IMR-90 (cell line): Measurements from ENCODE around the gene TNNI3K. TPM values are rescaled to one million over a fixed set of nuclear protein-coding genes. Genes with fewer than 3 reads are reported as not detected.

Source experiments
- ATAC-seq: fragments of 200-7000 bp; cut with Tn5 transposase; 2 replicates; pipeline ENCODE4 v1.9.1; 2020; ENCODE audit warnings: low read depth, mild to moderate bottlenecking, moderate library complexity
- BruUV-seq: library from RNA; stranded (reverse); fragments of 400-500 nt; replicated peaks from 2 replicates; lab custom pipeline; 2021; lab: Mats Ljungman, UMichigan
- CTCF ChIA-PET: fragments of 300-600 bp; formaldehyde crosslinking; extraction: SDS; loops from one replicate; lab custom pipeline; 2021; ENCODE audit warnings: antibody characterized with exemption; lab: Yijun Ruan, JAX
- POLR2A ChIA-PET: fragments of 300-600 bp; sonication (Branson Sonifier 250); formaldehyde crosslinking; loops from one replicate; lab custom pipeline; 2022; ENCODE audit warnings: antibody characterized with exemption; ENCODE audit not compliant: unreplicated experiment; lab: Charles Lee
- DNase-seq: peaks from one replicate; pipeline ENCODE4 v3.0.0; 2013
- H2AFZ ChIP-seq: replicated peaks from 2 replicates; pipeline ENCODE3; 2013; ENCODE audit warnings: low read length, mild to moderate bottlenecking; ENCODE audit not compliant: poor library complexity
- H2AK5ac ChIP-seq: 2 replicates; pipeline ENCODE4 v1.6.1; 2013; ENCODE audit warnings: low read depth, low read length, inconsistent platforms
- H2AK9ac ChIP-seq: replicated peaks from 2 replicates; pipeline ENCODE3; 2013; ENCODE audit warnings: mild to moderate bottlenecking, low read depth, low read length, moderate library complexity; ENCODE audit not compliant: poor library complexity
- H2BK120ac ChIP-seq: 2 replicates; pipeline ENCODE4 v1.6.1; 2013; ENCODE audit warnings: low read depth, low read length, inconsistent platforms
- H2BK15ac ChIP-seq: 3 replicates; pipeline ENCODE4 v1.6.1; 2013; ENCODE audit warnings: low read depth, low read length, inconsistent platforms
- H2BK20ac ChIP-seq: 2 replicates; pipeline ENCODE4 v1.6.1; 2013; ENCODE audit warnings: low read depth, mild to moderate bottlenecking, inconsistent platforms, low read length, moderate library complexity
- H2BK5ac ChIP-seq: 2 replicates; pipeline ENCODE4 v1.6.1; 2013; ENCODE audit warnings: mild to moderate bottlenecking, low read depth, low read length, inconsistent platforms; ENCODE audit not compliant: poor library complexity, severe bottlenecking
- H3K14ac ChIP-seq: replicated peaks from 2 replicates; pipeline ENCODE4 v1.6.1; 2013; ENCODE audit warnings: low read depth, low read length, inconsistent platforms
- H3K18ac ChIP-seq: 2 replicates; pipeline ENCODE4 v1.6.1; 2013; ENCODE audit warnings: low read depth, low read length, control low read depth
- H3K23ac ChIP-seq: 2 replicates; pipeline ENCODE4 v1.6.1; 2013; ENCODE audit warnings: low read depth, low read length, inconsistent platforms
- H3K27ac ChIP-seq: 2 replicates; pipeline ENCODE4 v1.5.1; 2013; ENCODE audit warnings: mild to moderate bottlenecking, control low read depth, low read length; ENCODE audit not compliant: insufficient read depth
- H3K27me3 ChIP-seq: 2 replicates; pipeline ENCODE4 v1.6.1; 2013; ENCODE audit warnings: low read length; ENCODE audit not compliant: control insufficient read depth, insufficient read depth
- H3K36me3 ChIP-seq: 2 replicates; pipeline ENCODE4 v1.6.1; 2013; ENCODE audit warnings: low read length, mixed read lengths; ENCODE audit not compliant: control insufficient read depth, insufficient read depth
- H3K4ac ChIP-seq: 2 replicates; pipeline ENCODE4 v1.6.1; 2013; ENCODE audit warnings: low read depth, low read length, inconsistent platforms
- H3K4me1 ChIP-seq: 2 replicates; pipeline ENCODE4 v1.6.1; 2013; ENCODE audit warnings: low read length, mixed read lengths; ENCODE audit not compliant: control insufficient read depth, insufficient read depth
- H3K4me2 ChIP-seq: 2 replicates; pipeline ENCODE4 v1.6.1; 2013; ENCODE audit warnings: low read depth, mild to moderate bottlenecking, control low read depth, low read length, moderate library complexity
- H3K4me3 ChIP-seq: 2 replicates; pipeline ENCODE4 v1.5.1; 2013; ENCODE audit warnings: low read depth, mild to moderate bottlenecking, control low read depth, low read length, moderate library complexity; ENCODE audit not compliant: insufficient read depth
- H3K56ac ChIP-seq: 2 replicates; pipeline ENCODE4 v1.6.1; 2013; ENCODE audit warnings: low read length, inconsistent platforms; ENCODE audit not compliant: insufficient read depth; ENCODE audit errors: extremely low read depth
- H3K79me1 ChIP-seq, 2 experiments: 2 replicates each; pipeline ENCODE4 v1.6.1; 2013; ENCODE audit warnings: low read length in 2 of 2, inconsistent platforms in 1 of 2, low read depth in 1 of 2
- H3K9ac ChIP-seq: 2 replicates; pipeline ENCODE4 v1.6.1; 2013; ENCODE audit warnings: low read depth, low read length, control low read depth
- H3K9me1 ChIP-seq: 2 replicates; pipeline ENCODE4 v1.6.1; 2013; ENCODE audit warnings: low read length, inconsistent platforms; ENCODE audit not compliant: insufficient read depth
- H3K9me3 ChIP-seq: 2 replicates; pipeline ENCODE4 v1.6.1; 2013; ENCODE audit warnings: low read length; ENCODE audit not compliant: control insufficient read depth, insufficient read depth
- H4K20me1 ChIP-seq: 2 replicates; pipeline ENCODE4 v1.6.1; 2013; ENCODE audit warnings: low read length, inconsistent platforms; ENCODE audit not compliant: insufficient read depth
- H4K5ac ChIP-seq: 2 replicates; pipeline ENCODE4 v1.6.1; 2013; ENCODE audit warnings: mild to moderate bottlenecking, low read depth, low read length, control low read depth
- H4K8ac ChIP-seq, 2 experiments: 2 replicates each; pipeline ENCODE4 v1.6.1; 2013; ENCODE audit warnings: low read depth in 2 of 2, low read length in 2 of 2, control low read depth in 1 of 2, inconsistent platforms in 1 of 2
- H4K91ac ChIP-seq: 2 replicates; pipeline ENCODE4 v1.6.1; 2013; ENCODE audit warnings: low read depth, low read length, inconsistent platforms; ENCODE audit not compliant: insufficient read depth
- BHLHE40 ChIP-seq: fragments of 150-350 bp; IDR thresholded peaks from 2 replicates; pipeline ENCODE4 v1.6.1; 2016; ENCODE audit warnings: mild to moderate bottlenecking, low read depth, low read length
- CEBPB ChIP-seq: IDR thresholded peaks from 2 replicates; pipeline ENCODE4 v1.6.1; 2012; ENCODE audit warnings: low read depth, low read length, improper control_type of control experiment
- CHD1 ChIP-seq: IDR thresholded peaks from 2 replicates; pipeline ENCODE4 v1.6.1; 2012; ENCODE audit warnings: low read depth, low read length, improper control_type of control experiment
- FOS ChIP-seq: fragments of 150-350 bp; IDR thresholded peaks from 2 replicates; pipeline ENCODE4 v1.6.1; 2016; ENCODE audit warnings: low read depth, low read length
- MAFK ChIP-seq: IDR thresholded peaks from 2 replicates; pipeline ENCODE4 v1.6.1; 2012; ENCODE audit warnings: low read depth, low read length, improper control_type of control experiment
- MAZ ChIP-seq: IDR thresholded peaks from 2 replicates; pipeline ENCODE4 v1.6.1; 2012; ENCODE audit warnings: low read depth, mild to moderate bottlenecking, low read length, improper control_type of control experiment, moderate library complexity, borderline replicate concordance
- MXI1 ChIP-seq: IDR thresholded peaks from 2 replicates; pipeline ENCODE4 v1.6.1; 2012; ENCODE audit warnings: low read depth, mild to moderate bottlenecking, low read length, moderate library complexity, borderline replicate concordance
- NFE2L2 ChIP-seq: fragments of 150-350 bp; IDR thresholded peaks from 2 replicates; pipeline ENCODE4 v1.6.1; 2016; ENCODE audit warnings: low read depth, mild to moderate bottlenecking, low read length
- POLR2A ChIP-seq: IDR thresholded peaks from 2 replicates; pipeline ENCODE4 v1.6.1; 2012; ENCODE audit warnings: mild to moderate bottlenecking, low read depth, low read length
- RAD21 ChIP-seq: IDR thresholded peaks from 2 replicates; pipeline ENCODE4 v1.6.1; 2012; ENCODE audit warnings: low read length, improper control_type of control experiment
- RCOR1 ChIP-seq: IDR thresholded peaks from 2 replicates; pipeline ENCODE4 v1.6.1; 2012; ENCODE audit warnings: mild to moderate bottlenecking, low read length, improper control_type of control experiment; ENCODE audit not compliant: insufficient replicate concordance
- RFX5 ChIP-seq: IDR thresholded peaks from 2 replicates; pipeline ENCODE4 v1.8.0; 2012; ENCODE audit warnings: low read depth, mild to moderate bottlenecking, low read length, moderate library complexity
- SMC3 ChIP-seq: fragments of 150-350 bp; IDR thresholded peaks from 2 replicates; pipeline ENCODE4 v1.6.1; 2016; ENCODE audit warnings: low read depth, mild to moderate bottlenecking, antibody characterized with exemption, low read length, moderate library complexity
- WGBS, 2 experiments: methylation state at CpG; one replicate each; pipeline versions ENCODE4 v1.1.5 to v1.1.7; 2013; ENCODE audit warnings: missing lambda C conversion rate in 2 of 2; ENCODE audit not compliant: insufficient read length in 1 of 2; ENCODE audit errors: extremely low coverage in 2 of 2; 5-methylcytosine and 5-hydroxymethylcytosine counted together
- dilution Hi-C: fragments of 300-500 bp; cut with HindIII; formaldehyde crosslinking; loops from one replicate; pipeline ENCODE4 v1.14.3; 2018; ENCODE audit warnings: low sequenced_read_pairs; ENCODE audit not compliant: unreplicated experiment
- in situ Hi-C: fragments of 300-500 bp; cut with MboI; formaldehyde crosslinking; loops from 3 replicates; pipeline ENCODE4 v1.14.3; 2019; ENCODE audit warnings: low sequenced_read_pairs, inconsistent platforms, mixed read lengths
- intact Hi-C: fragments of 100-400 bp; cut with micrococcal nuclease; formaldehyde crosslinking; loops from 2 replicates; pipeline ENCODE4 v1.10.0; 2022
- polyA plus RNA-seq, 3 experiments: library from polyadenylated mRNA; depleted of rRNA; stranded (reverse); fragments of >200 nt; gene quantifications; 2 replicates each; pipeline ENCODE4 v1.2.3, GENCODE V29; 2012; ENCODE audit warnings: low replicate concordance in 1 of 3
- total RNA-seq: library from RNA; depleted of rRNA; stranded (reverse); fragments of >200 nt; gene quantifications from 2 replicates; pipeline ENCODE4 v1.2.3, GENCODE V29; 2012
- TF ChIP-seq, protein P1 (sequence below): conservative IDR thresholded peaks from 2 replicates; pipeline ENCODE4 v1.5.1; 2012; ENCODE audit warnings: mild to moderate bottlenecking, low read depth, low read length, improper control_type of control experiment
- TF ChIP-seq, protein P2 (sequence below): fragments of 150-350 bp; IDR thresholded peaks from 2 replicates; pipeline ENCODE4 v1.6.1; 2016; ENCODE audit warnings: low read depth, mild to moderate bottlenecking, low read length, moderate library complexity, borderline replicate concordance
- TF ChIP-seq, protein P3 (sequence below): fragments of 150-350 bp; IDR thresholded peaks from 2 replicates; pipeline ENCODE4 v1.6.1; 2017; ENCODE audit warnings: mild to moderate bottlenecking, antibody characterized with exemption, low read length, low read depth

The TNNI3K gene
- total and polyA plus RNA-seq, 2 of the 4 experiments (the other 2 are of a cell fraction): 0.90 to 1.3 TPM

DNA sequence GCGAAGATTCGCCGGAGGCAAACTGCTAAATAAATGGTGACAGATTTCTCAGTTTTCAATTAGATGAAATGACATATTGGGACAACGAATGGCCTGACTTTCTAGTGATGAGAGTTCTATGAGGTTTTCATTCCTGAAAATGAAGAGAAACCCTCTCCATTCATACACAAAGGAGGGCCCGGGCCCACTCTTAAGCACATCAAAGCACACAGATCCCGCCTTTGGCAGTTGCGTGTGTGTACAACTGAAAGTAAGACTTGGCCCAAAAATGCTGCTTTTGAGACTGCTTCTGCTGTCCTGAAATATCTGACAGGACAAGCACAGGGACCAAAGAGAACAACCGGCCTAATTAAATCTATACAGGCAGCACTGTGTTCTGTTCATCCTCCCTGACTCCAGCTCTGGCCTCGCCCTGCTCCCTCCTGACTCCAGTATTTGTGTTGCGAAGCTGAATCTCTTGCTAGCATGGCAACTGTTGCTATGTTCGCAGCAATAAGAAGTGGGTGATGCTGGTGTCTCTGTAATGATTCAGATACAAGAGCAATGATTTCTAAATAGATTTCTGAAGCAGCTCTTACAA is 269.8 kb downstream of the TNNI3K start:
- Histone ChIP-seq H3K9ac (no peak overlapping the region), H4K8ac (no peak overlapping the region), H3K79me1 (no peaks in the 10 kb centered on the region), H2BK120ac (no peak overlapping the region), H3K18ac (no peak overlapping the region), H3K27me3 (no peaks in the 10 kb centered on the region), H2AK5ac (no peak overlapping the region), H3K4ac (no peak overlapping the region), H3K4me1 (no peaks in the 10 kb centered on the region), H2BK15ac (no peak overlapping the region), H3K4me2 (no peak overlapping the region), H3K4me3 (no peak overlapping the region), H2AK9ac (no peak overlapping the region), H2BK5ac (no peak overlapping the region), H3K36me3 (no peaks in the 10 kb centered on the region), H3K9me3 (no peaks in the 10 kb centered on the region), H4K91ac (no peak overlapping the region), H3K27ac (no peak overlapping the region), H3K14ac (no peak overlapping the region), H3K56ac (no peak overlapping the region), H2BK20ac (no peak overlapping the region), H4K20me1 (no peaks in the 10 kb centered on the region), H3K23ac (no peak overlapping the region), H4K5ac (no peak overlapping the region), H3K9me1 (no peaks in the 10 kb centered on the region), H2AFZ (no peak overlapping the region)
- dilution Hi-C loops (no loop called here), intact Hi-C loops (loop anchor here (1.0 to 10.0 kb wide), 3 partner anchors 190 to 665 kb away; no protein-coding TSS in a partner anchor), in situ Hi-C loops (no loop called here)
- BruUV-seq: no TSS peak
- ChIA-PET CTCF (no interaction called here), POLR2A (no interaction called here)
- WGBS, 2 experiments: no CpG with 5 or more reads among the region's 11 CpGs
- TF ChIP-seq MAFK: no peak
- TF ChIP-seq NFE2L2: no peak
- no peak for TF ChIP-seq MXI1
- no peak for TF ChIP-seq RAD21
- TF ChIP-seq POLR2A: no peak
- no peak for TF ChIP-seq RFX5
- no peak for TF ChIP-seq SMC3
- TF ChIP-seq BHLHE40: no peak
- TF ChIP-seq FOS: no peak
- TF ChIP-seq, protein P1, sequence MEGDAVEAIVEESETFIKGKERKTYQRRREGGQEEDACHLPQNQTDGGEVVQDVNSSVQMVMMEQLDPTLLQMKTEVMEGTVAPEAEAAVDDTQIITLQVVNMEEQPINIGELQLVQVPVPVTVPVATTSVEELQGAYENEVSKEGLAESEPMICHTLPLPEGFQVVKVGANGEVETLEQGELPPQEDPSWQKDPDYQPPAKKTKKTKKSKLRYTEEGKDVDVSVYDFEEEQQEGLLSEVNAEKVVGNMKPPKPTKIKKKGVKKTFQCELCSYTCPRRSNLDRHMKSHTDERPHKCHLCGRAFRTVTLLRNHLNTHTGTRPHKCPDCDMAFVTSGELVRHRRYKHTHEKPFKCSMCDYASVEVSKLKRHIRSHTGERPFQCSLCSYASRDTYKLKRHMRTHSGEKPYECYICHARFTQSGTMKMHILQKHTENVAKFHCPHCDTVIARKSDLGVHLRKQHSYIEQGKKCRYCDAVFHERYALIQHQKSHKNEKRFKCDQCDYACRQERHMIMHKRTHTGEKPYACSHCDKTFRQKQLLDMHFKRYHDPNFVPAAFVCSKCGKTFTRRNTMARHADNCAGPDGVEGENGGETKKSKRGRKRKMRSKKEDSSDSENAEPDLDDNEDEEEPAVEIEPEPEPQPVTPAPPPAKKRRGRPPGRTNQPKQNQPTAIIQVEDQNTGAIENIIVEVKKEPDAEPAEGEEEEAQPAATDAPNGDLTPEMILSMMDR: no peak
- no peak for TF ChIP-seq RCOR1
- no peak for TF ChIP-seq MAZ
- TF ChIP-seq, protein P2, sequence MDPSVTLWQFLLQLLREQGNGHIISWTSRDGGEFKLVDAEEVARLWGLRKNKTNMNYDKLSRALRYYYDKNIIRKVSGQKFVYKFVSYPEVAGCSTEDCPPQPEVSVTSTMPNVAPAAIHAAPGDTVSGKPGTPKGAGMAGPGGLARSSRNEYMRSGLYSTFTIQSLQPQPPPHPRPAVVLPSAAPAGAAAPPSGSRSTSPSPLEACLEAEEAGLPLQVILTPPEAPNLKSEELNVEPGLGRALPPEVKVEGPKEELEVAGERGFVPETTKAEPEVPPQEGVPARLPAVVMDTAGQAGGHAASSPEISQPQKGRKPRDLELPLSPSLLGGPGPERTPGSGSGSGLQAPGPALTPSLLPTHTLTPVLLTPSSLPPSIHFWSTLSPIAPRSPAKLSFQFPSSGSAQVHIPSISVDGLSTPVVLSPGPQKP: no peak
- TF ChIP-seq, protein P3, sequence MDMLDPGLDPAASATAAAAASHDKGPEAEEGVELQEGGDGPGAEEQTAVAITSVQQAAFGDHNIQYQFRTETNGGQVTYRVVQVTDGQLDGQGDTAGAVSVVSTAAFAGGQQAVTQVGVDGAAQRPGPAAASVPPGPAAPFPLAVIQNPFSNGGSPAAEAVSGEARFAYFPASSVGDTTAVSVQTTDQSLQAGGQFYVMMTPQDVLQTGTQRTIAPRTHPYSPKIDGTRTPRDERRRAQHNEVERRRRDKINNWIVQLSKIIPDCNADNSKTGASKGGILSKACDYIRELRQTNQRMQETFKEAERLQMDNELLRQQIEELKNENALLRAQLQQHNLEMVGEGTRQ: no peak
- TF ChIP-seq CHD1: no peak
- no peak for TF ChIP-seq CEBPB
- DNase-seq: no peak
- ATAC-seq: no peak
